Measurements from ENCODE around the gene RBM33.

DNA sequence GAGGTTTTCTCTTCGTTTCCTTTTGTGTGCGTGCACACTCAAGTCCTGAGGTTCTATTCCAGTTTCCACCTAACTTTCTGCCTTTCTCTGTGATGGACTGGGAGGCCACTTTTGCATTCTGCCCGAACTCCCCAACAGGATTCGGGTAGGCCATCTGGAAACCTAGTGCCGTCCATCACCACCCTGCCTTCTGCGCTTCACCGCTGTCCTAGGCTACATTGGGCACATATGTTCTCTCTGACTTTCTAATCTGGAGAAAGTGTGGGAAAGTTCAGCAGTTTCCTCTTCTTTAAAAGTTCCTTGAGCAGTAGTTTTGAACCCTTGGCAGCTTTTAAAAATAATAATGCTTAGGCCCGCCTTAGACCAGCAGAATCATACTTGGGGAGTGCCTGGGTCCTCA lies 121.0 kb downstream of the RBM33 start:
- TF ChIP-seq CTCF (IDR thresholded peaks at IDR 0.05): no peak
- TF ChIP-seq, protein P1, sequence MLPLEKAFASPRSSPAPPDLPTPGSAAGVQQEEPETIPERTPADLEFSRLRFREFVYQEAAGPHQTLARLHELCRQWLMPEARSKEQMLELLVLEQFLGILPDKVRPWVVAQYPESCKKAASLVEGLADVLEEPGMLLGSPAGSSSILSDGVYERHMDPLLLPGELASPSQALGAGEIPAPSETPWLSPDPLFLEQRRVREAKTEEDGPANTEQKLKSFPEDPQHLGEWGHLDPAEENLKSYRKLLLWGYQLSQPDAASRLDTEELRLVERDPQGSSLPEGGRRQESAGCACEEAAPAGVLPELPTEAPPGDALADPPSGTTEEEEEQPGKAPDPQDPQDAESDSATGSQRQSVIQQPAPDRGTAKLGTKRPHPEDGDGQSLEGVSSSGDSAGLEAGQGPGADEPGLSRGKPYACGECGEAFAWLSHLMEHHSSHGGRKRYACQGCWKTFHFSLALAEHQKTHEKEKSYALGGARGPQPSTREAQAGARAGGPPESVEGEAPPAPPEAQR (CRISPR knock-in tag; IDR thresholded peaks at IDR 0.05): no peak

Data from WTC11 (cell line).